ENCODE results near the gene KLK3.
"Not testable (repeated sequence)": the region's sequence is repeated elsewhere in the genome, so short reads cannot be mapped to it uniquely, and the experiment has no call there.

Gene KLK3

DNA sequence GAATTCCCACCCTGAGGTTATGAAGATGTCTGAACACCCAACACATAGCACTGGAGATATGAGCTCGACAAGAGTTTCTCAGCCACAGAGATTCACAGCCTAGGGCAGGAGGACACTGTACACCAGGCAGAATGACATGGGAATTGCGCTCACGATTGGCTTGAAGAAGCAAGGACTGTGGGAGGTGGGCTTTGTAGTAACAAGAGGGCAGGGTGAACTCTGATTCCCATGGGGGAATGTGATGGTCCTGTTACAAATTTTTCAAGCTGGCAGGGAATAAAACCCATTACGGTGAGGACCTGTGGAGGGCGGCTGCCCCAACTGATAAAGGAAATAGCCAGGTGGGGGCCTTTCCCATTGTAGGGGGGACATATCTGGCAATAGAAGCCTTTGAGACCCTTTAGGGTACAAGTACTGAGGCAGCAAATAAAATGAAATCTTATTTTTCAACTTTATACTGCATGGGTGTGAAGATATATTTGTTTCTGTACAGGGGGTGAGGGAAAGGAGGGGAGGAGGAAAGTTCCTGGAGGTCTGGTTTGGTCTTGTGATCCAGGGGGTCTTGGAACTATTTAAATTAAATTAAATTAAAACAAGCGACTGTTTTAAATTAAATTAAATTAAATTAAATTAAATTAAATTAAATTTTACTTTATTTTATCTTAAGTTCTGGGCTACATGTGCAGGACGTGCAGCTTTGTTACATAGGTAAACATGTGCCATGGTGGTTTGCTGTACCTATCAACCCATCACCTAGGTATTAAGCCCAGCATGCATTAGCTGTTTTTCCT is 7.0 kb downstream of the KLK3 start:
- DNase-seq (ENCODE audit: low spot score), result no peak

DNA sequence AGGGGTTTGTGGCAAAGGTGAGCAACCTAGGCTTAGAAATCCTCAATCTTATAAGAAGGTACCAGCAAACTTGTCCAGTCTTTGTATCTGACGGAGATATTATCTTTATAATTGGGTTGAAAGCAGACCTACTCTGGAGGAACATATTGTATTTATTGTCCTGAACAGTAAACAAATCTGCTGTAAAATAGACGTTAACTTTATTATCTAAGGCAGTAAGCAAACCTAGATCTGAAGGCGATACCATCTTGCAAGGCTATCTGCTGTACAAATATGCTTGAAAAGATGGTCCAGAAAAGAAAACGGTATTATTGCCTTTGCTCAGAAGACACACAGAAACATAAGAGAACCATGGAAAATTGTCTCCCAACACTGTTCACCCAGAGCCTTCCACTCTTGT is 14.8 kb downstream of the KLK3 start:
- no peak for DNase-seq (ENCODE audit: low spot score)

DNA sequence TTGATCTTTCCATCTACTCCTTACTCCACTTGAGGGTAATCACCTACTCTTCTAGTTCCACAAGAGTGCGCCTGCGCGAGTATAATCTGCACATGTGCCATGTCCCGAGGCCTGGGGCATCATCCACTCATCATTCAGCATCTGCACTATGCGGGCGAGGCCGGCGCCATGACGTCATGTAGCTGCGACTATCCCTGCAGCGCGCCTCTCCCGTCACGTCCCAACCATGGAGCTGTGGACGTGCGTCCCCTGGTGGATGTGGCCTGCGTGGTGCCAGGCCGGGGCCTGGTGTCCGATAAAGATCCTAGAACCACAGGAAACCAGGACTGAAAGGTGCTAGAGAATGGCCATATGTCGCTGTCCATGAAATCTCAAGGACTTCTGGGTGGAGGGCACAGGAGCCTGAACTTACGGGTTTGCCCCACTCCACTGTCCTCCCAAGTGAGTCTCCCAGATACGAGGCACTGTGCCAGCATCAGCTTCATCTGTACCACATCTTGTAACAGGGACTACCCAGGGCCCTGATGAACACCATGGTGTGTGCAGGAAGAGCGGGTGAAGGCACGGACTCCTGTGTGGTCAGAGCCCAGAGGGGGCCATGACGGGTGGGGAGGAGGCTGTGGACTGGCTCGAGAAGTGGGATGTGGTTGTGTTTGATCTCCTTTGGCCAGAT is 15.8 kb downstream of the KLK3 start:
- DNase-seq (ENCODE audit: low spot score), result no peak

DNA sequence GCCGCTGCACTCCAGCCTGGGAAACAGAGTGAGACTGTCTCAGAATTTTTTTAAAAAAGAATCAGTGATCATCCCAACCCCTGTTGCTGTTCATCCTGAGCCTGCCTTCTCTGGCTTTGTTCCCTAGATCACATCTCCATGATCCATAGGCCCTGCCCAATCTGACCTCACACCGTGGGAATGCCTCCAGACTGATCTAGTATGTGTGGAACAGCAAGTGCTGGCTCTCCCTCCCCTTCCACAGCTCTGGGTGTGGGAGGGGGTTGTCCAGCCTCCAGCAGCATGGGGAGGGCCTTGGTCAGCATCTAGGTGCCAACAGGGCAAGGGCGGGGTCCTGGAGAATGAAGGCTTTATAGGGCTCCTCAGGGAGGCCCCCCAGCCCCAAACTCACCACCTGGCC is 18.3 kb downstream of the KLK3 start, which contains the start of gene KLK2:
TSS of gene KLK2 (plus strand) at position 384 of the 400 bp plus-strand sequence. CDS start 35 bp downstream, outside the sequence.
- no peak for DNase-seq (ENCODE audit: low spot score)

DNA sequence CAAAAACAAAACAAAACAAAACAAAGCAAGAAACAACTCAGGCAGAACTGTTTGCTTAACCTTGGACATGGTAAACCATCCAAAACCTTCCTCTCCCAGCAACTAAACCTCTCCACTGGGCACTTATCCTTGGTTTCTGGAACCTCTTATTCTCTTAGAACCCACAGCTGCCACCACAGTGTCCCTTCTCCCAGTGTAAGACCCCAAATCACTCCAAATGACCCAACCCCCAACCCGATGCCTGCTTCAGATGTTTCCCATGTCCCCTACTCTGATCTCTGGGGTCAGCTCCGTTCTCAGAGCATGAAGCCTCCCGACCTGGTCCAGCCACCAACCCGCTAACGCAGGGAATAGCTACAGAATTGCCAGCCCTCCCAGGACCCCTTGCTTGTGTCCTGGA is 19.5 kb downstream of the KLK3 start:
- DNase-seq (ENCODE audit: low spot score), result no peak

DNA sequence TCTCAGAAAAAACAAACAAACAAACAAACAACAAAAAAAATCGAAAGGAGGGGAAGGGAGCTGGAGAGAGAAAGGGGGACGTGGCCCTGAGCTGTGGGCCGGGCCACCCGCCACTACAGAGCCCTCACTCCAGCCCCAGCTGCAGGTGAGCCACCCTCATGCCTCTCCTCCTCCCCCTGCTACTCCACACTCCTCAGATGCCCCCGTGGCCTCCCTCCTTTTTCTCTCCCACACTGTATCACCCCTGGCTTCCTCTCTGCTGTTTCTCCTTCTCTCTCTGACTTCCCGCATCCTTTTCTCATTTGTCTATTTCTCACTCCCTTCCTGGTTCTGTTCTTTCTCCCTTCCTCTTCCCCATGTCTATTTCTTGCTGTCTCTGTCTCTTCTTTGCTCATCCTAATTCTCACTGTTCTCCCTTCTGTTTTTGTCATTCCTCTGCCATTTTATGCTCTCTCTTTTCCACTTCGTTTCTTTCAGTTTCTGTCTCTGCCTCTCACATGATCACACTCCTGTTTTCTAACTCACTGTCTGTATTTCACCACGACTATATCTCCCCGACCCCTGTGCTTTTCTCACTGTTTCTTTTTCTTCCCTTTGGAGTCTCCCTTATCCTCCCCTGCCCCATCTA is 21.2 kb downstream of the KLK3 start:
- no peak for DNase-seq (ENCODE audit: low spot score)

DNA sequence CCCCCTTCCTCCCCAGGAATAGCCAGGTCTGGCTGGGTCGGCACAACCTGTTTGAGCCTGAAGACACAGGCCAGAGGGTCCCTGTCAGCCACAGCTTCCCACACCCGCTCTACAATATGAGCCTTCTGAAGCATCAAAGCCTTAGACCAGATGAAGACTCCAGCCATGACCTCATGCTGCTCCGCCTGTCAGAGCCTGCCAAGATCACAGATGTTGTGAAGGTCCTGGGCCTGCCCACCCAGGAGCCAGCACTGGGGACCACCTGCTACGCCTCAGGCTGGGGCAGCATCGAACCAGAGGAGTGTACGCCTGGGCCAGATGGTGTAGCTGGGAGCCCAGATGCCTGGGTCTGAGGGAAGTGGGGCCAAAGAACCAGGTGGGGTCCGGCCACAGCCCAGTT is 21.7 kb downstream of the KLK3 start:
- DNase-seq (ENCODE audit: low spot score), result no peak

DNA sequence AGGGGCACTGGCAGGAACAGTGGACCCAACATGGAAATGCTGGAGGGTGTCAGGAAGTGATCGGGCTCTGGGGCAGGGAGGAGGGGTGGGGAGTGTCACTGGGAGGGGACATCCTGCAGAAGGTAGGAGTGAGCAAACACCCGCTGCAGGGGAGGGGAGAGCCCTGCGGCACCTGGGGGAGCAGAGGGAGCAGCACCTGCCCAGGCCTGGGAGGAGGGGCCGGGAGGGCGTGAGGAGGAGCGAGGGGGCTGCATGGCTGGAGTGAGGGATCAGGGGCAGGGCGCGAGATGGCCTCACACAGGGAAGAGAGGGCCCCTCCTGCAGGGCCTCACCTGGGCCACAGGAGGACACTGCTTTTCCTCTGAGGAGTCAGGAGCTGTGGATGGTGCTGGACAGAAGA is 22.6 kb downstream of the KLK3 start:
- no peak for DNase-seq (ENCODE audit: low spot score)

DNA sequence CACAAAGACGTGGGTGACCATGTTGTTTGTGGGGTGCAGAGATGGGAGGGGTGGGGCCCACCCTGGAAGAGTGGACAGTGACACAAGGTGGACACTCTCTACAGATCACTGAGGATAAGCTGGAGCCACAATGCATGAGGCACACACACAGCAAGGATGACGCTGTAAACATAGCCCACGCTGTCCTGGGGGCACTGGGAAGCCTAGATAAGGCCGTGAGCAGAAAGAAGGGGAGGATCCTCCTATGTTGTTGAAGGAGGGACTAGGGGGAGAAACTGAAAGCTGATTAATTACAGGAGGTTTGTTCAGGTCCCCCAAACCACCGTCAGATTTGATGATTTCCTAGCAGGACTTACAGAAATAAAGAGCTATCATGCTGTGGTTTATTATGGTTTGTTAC is 24.1 kb downstream of the KLK3 start:
- DNase-seq (ENCODE audit: low spot score), result no peak

DNA sequence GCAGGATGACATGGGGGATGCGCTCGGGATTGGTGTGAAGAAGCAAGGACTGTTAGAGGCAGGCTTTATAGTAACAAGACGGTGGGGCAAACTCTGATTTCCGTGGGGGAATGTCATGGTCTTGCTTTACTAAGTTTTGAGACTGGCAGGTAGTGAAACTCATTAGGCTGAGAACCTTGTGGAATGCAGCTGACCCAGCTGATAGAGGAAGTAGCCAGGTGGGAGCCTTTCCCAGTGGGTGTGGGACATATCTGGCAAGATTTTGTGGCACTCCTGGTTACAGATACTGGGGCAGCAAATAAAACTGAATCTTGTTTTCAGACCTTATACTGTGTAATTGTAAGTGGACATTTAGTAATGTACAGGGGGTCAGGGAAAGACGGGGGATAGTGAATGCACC is 25.5 kb downstream of the KLK3 start:
- DNase-seq (ENCODE audit: low spot score), result no peak

DNA sequence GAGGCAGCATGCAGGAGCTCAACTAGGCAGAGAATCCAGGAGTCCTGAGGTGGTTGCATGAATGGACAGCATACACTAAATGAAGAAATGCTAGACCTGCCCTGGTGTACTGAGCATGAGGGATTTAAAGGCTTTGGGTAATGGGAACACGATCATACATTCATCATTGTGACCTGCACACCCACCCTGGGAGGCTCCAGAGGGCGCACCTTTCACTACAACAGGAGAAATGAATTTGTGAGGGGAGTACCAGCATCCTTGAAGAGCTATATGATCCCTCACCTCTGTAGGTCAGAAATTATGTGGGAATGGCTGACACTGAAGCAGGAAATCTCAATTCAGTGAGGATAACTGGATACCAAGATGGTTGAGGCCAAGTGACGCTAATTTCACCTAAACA is 27.5 kb downstream of the KLK3 start:
- DNase-seq (ENCODE audit: low spot score), result no peak

DNA sequence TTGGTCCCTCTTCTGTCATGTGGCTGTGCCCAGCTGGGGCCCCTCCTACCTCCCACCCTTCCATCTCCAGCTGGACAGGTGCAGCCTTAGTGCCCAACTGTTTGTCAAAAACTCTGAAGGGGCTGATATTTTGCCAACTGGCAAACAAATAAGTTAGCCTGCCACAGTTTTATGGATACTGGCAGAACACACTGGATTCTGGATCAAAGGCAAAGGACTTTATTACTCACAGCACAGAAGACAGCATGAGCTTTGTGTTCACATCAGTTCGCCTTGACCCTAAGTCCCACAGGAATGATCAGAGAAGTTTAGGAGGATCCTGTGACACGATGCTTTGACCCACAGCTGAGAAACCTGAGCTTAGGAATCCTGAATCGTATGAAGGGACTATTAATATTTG is 34.9 kb downstream of the KLK3 start:
- DNase-seq (ENCODE audit: low spot score), result no peak

DNA sequence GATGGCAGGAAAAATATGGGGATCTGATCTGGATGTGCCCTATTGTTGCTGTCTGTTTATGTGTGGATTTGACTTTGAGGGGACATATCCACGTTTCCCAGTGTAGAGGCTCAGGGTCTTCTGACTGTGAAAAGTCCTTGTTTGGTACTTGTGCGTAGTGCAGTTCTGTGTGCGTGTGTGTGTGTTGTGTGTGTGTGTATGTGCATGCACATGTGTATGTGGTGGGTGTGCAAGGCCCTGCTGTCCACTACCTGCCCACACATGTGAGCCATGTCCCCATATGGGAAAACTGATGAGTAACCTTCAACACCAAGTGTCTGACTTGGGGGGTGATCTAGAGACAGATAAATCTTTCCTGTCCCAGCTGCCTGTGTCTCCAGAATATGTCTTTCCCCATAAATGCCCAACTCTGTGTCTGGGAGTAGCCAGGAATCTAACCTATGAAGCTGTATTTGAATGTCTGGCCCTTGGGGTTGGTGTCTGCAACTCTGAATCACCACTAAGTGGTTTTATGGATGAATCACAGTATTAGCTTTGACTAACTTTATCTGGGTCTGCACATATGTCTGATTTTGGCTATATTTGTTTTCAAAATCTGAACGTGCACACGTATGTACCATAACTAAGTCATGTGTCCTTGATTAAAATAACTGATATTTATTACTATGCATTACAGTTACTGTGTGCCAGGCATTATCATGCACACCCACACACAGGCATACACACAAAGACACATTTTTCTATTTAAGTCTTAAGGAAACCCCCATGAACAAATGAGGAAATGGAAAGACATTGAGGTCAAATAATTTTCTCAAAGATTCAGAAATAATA is 35.9 kb downstream of the KLK3 start:
- DNase-seq (ENCODE audit: low spot score), result no peak

DNA sequence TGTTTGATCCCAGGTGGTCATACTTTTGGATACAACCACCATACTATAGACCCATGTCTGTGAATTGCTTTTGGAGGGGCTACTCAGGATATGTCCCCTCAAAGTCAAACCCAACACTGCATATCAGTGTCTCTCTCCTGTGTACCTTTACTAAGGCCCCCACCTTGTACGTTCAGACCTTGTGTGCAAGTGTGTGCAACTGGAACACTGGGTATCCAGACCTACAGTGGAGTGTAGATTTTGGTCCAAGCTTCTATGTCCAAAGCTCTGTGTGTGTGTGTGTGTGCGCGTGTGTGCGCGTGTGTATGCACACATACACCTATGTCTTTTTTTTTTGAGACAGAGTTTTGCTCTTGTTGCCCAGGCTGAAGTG is 36.5 kb downstream of the KLK3 start:
- no peak for DNase-seq (ENCODE audit: low spot score)

DNA sequence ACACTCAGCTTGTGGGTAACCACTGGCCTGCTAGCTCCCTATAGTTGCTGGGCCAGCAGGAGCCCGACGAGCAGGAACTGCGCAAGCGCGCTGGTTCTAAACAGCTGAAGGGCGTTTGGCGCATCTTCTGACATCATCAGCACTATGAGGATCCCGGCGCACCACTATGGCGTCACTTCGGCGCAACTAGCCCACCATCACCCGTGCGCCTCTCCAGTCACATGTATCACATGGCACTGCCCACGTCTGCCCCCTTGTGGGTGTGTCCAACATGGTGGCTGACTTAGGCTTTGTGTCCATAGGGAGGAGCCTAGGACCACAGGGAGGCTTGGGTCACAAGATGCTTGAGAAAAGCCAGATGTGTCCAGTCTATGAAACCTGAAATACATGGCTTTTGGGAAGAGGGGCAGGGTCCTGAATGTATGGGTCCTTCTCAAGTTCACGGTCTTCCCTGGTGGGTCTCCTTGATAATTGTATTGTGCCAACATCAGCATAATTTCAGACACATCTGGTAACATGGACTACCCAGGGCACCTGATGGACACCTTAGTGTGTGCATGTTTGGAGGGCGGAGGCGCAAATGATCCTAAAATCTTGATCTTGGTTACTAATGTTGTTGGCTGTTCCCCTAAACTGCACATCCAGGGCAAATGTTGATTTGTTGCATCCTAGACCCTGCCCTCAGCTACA is 38.5 kb downstream of the KLK3 start:
- DNase-seq (ENCODE audit: low spot score), result no peak

DNA sequence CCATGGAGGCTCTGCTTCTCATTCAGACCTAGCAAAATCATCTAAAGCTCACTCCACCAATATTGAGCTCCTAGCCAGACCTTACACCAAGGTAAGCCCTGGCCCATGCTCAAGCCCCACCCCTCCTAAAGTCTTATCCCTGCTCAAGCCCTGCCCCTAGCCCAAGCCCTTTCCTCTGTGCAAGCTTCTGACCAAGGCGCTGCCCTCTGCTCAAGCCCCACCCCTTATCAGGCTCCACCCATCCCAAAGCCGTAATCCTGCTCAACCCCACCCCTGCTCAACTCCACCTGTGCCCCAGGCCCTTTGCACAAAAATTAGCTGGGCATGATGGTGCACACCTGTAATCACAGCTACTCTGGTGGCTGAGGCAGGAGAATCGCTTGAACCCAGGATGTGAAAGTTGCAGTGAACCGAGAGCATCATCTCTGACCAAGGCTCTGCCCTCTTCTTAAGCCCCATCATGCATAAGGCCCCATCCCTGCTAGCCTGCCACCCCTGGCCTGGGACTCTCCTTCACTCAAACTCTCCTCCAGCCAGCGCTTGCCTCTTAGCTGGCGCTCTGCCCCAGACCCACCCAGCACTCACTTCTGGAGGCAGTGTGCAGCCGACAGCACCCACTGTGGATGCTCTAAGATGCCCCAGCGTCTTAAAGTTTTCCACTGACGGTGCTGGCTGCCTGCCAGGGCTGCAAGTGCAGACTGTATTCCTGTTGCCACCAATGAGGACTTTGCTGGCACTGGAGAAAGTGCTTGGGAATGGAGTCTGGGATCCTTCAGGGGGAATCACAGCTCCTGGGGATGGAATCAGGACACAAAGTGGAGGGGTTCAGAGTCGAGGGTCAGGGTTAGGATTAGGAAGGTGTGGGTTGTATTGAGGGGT is 40.0 kb downstream of the KLK3 start:
- DNase-seq (ENCODE audit: low spot score), result no peak

DNA sequence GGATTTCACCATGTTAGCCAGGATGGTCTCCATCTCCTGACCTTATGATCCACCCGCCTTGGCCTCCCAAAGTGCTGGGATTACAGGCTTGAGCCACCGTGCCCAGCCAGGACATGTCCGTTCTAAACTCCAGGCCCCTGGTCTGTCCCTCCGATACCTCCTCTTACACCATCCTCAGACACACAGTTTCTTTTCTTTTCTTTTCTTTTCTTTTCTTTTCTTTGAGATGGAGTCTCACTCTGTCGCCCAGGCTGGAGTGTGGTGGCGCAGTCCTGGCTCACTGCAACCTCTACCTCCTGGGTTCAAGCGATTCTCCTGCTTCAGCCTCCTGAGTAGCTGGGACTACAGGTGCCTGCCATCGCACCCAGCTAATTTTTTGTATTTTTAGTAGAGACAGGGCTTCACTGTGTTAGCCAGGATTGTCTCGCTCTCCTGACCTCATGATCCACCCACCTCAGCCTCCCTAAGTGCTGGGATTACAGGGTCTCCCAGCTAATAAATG is 41.4 kb downstream of the KLK3 start:
- DNase-seq (ENCODE audit: low spot score), result not testable (repeated sequence)

DNA sequence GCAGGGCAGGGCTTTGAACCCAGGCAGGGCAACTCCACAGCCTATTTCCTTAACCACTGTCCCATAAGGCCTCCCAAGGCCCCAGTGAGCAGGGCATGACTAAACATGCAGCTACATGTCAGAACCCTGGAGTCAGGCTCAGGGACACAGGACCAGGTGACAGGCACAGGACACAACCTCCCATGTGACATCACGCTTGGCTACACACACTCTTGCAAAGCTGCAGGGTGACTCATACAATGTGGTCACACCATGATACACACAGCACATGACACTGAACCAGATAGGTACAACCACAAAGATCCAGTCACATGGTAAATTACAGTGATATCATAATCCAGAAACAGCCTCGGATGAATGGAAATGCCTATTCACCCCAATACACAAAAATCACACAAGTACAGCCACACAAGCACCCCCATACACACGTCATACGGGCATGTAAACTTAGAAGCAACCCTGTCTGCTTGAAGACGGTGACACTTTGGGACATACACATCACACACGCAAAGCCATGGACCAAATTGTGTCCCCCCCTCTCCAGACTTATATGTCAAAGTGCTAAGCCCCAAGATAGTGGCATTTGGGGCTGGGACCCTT is 42.0 kb downstream of the KLK3 start:
- no peak for DNase-seq (ENCODE audit: low spot score)

DNA sequence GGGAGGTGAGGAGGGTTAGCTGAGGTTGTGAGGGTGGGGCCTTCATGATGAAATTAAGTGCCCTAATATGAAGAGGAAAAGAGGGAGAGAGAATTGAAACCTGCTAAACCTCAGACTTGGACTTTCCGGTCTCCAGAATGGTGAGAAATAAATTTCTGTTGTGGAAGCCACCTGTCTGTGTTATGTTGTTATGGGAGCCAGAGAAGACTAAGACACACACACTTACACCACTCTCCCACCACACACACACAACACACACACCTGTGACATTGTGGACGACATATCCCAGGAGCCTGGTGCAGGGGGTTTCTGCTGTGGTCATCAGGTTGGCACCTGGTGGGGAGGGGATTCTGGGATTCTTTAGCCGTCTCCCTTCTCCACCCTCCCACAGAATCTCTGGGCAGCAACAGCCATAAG is 42.5 kb downstream of the KLK3 start:
- no peak for DNase-seq (ENCODE audit: low spot score)

DNA sequence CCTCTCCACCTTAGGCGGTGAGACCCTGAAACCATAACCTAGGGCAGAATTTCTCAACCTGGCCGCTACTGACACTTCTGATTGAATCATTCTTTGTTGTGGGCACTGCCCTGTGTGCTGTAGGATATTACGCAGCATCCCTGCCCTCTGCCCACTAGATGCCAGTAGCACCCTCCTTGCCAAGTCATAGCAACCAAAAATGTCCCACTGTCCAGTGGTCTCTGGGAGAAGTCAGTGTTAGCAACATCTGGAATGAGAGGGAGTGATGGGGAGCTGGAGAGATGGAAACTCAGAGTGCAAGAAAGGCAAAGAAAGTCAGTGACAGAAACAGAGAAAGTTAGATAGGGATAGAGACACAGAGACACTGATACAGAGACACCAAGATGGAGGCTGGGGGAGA is 42.9 kb downstream of the KLK3 start:
- no peak for DNase-seq (ENCODE audit: low spot score)
